ENCODE measurements around the gene PDIA6.
"Not testable (repeated sequence)": the region's sequence is repeated elsewhere in the genome, so short reads cannot be mapped to it uniquely, and the experiment has no call there.

The PDIA6 gene

GRCh38 chr2:10832203-10832936 lies 19.8 kb upstream of the PDIA6 start:
- peak; percentile 82 for DNase-seq

DNA sequence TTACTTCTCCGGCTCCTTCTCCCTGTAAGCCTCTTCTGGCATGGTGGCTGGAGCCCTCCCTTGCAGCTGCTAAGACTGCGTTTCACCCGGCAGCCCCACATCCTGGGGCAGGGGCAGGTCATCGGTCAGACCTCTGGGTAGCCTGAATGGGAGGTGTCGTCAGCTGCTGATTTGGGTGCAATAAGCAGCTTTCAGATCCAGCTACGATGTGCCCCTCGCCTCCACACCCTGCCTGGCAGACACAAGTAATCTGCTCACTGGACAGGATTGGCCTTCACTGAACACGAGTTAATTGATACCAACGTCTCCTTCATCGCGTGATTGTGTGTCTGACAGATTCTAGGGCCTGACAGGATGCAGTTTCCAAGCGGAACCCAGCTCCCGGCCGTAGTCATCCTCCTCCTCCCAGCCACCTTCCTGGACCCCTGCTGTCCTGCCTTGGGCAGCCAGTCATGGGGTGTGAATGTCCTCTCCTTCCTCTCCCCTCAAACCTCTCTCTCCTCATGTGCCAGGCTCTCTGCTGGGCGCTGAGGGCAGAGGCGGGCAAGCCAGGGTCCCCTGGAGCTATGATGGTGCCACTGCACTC lies 18.9 kb upstream of the PDIA6 start:
- DNase-seq: no peak

DNA sequence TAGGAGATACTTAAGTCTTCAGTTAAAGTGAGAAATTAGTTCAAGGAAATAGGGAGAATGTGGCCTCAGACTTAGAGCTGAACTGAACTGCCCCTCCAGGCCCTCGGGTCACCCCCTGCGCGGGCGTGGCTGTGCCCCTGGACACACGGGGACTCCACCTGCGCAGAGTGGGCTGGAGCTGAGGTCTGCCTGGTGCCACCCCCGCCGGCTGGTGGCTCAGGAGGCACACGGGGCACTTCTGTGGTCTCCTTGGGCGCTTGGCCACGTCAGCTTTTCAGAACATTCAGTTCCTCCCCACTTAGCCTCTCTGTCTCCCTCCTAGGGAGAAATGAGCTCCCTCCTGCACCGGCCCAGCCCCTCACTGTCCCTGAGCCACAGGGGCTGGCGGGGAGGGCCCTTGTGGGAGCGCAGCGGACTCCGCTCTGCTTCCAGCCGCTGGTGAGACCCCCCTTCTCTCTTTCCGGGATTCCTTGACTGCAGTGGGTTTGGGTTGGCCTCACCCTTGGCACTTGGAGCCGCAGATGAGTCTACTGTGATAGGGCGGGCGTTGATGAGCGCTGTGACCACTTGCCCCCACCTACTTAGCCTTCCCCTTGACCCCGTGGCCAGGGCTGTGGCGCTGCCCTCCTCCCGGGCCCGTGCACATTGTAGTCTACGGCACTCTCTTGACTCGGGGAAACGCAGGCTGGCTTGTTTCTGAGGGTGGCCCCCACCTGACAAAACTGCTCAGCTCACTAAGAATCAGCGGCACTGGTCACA lies 18.2 kb upstream of the PDIA6 start:
- no peak for DNase-seq

DNA sequence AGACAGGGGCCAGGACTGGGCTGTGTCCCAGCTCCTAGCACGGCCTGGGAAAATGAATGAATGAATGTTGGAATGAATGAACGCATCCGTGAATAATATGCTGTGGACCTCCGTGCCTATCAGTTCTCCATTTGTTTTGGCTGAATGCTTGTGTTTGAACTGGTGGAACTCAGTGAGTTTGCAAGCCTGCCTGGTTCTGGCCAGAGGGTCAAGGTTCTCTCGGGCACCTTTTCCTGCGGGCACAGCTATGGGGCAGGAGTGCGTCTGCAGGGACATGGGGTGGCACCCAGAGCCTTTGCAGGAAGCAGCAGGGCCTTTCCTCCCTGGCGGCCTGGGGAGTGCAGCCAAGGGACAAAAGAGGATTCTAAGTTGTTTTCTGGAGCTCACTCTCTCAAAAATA lies 17.6 kb upstream of the PDIA6 start:
- no peak for DNase-seq

DNA sequence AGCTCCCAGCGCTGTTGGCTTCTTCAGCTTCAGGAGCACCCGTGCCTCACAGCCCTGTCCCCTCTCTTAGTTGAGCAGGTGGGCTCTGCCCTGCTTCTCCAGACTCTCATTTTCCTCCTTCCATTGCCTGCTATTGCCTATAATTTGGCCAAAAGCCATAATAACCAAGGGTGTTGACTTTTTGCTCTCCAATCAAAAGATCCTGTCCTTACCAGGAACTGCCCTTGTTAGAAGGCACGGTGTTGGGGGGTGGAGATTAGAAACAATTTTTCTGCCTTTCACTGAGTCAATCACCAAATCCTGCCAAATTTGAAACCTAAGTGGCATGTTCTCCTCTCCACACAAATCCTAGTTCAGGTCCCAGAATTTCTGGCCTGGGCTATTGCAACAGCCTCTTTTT lies 16.7 kb upstream of the PDIA6 start:
- DNase-seq: no peak

DNA sequence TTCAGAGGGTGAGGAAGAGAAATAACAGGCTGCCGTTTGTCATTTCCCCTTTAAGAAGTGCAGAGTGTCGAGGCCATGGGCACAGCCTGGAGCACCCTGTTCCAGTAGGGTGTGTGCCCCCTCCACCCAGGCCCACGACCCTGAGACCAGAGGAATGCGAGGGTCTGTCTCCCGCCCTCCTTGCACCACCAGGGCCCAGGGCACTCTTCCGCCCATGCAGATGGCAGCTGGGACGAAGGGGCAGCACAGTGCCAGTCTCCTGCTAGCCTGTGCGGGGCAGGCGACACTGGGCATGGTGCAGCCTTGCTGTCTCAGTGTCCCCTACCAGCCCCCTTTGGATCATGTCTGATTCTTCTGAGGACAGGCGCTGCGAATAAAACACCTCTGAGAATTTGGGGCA lies 15.8 kb upstream of the PDIA6 start:
- DNase-seq: no peak

- DNase-seq: no peak
These were observed 14.0 kb upstream of the PDIA6 start for GRCh38 chr2:10826625-10827024.

DNA sequence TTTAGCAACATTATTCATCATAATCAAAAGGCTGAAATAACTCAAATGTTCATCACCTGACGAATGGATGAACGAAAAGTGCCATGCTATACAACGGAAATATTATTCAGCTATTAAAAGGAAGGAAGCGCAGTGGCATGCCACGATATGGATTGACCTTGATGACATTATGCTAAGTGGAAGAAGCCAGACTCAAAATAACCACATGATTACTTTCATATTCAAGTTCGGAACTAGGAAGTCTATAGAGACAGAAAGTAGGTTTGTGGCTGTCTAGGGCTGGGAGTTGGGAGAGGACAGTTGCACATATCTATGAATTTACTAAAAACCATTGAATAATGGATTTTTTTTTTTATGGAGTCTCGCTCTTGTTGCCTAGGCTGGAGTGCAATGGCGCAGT lies 13.4 kb upstream of the PDIA6 start:
- DNase-seq: no peak

- DNase-seq: no peak
These were observed 11.6 kb upstream of the PDIA6 start for GRCh38 chr2:10824191-10824590.

GRCh38 chr2:10820978-10821695 lies 8.6 kb upstream of the PDIA6 start:
- no peak for DNase-seq

DNA sequence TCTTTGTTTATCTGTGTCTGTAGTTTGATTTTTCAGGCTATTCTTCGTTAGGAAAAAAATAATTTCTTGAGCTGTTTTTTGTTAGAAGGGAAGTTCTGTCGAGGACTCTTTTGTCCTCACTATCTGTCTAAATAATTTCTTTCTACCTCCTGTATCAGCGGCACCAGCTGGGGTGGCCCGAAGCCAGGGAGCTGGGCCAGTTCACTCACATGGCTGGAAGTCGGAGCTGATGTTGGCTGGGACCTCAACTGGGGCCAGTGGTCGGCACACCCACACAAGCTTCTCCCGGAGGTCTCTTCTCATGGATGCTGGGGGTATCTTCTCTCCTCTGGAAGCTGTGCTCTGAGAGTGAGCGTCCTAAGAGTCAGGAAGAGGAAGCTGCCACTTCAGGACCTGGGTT lies 8.0 kb upstream of the PDIA6 start:
- no peak for DNase-seq

DNA sequence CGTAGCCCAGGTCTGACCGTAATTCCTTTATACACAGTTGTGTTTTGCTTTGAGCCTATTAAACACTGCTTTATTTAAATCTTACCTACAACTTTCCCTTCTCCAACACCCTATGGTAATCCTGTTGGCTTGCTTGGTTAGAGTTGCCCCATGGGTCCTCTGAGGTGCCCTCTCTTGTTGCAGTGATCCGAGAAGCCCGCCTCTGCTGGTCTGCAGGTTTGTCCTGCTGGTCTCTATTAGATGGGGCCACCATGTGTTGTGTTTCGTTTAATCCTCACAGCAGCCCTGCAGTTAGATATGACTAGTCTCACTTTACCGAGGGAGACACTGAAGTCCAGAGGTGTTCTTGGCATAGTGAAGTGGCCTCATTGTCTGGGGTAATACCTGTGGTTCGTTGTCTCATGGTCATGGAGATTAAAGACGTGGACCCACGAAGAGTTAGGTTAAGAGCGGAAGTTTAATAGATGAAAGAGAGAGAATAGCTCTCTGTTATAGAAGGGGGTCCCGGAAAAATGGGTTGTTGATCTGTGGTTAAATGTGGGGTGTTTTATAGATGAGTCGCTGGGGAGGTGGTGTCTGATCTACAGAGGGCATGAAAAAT lies 7.2 kb upstream of the PDIA6 start:
- DNase-seq: no peak

DNA sequence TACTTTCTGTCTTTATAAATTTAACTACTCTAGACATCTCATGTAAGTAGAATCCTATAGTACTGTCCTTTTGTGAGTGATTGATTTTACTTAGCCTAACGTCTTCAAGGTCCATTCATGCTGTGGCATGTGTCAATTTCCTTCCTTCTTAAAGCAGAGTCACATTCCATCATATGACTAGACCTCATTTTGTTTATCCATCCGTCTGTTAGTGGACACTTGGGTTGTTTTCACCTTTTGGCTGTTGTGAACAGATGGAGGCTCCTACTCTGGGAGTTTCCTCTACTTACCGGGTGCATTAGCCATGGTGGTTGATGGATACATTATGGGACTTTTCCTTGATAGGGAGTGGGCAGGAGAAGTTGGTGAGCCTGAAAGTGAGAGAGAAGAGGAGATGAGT lies 6.4 kb upstream of the PDIA6 start:
- DNase-seq: no peak

DNA sequence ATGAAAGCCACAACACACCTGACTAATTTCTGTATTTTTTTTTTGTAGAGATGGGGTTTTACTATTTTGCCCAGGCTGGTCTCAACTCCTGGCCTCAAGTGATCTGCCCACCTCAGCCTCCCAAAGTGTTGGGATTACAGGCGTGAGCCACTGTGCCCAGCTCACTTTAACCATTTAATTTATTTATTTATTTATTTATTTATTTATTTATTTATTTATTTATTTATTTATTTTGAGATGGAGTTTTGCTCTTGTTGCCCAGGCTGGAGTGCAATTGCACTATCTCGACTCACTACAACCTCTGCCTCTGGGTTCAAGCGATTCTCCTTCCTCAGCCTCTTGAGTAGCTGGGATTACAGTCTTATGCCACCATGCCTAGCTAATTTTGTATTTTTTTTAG lies 5.7 kb upstream of the PDIA6 start:
- not testable (repeated sequence) for DNase-seq

DNA sequence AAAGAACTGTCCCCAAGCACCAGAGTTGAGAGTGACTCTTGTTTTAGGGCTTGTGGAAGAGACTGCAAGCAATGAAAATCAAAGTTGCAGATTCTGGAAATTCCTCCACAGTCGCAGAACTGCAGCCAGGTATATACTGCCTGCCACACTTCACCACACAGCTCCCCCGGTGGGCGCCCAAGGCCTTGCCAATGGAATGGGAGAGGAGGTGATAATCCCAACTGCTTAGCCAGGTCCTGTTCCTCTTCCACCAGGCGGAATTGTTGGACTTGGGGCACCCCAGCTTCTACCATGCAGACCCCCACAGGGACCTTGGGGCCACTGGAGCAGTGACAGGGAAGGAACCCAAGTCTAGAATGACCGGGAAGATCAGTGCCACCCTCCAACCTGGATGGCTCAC lies 4.8 kb upstream of the PDIA6 start:
- no peak for DNase-seq

GRCh38 chr2:10814571-10815331 lies 2.2 kb upstream of the PDIA6 start:
- no peak for DNase-seq

DNA sequence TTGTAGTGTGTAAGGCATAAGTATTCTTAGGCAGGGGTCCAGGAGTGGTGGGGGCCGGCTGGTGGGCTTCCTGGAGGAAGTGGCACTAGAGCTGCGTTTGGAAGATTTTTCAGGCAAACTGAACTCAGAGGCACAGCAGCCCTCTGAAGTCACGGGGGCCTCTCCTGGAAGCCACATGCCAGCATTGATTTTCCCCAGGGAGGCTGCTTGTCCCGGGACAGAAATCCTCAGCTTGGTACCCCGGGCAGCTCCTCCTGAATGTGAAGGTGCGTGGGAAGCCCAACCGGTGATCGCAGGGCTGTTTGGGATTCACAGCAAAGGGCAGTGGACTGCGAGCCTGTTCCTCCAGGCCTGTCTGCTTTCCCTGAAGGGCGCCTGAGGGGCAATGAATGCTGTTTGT lies 1.6 kb upstream of the PDIA6 start:
- DNase-seq: no peak

- not testable (repeated sequence) for DNase-seq
These were observed 866 bp upstream of the PDIA6 start for GRCh38 chr2:10813163-10814138.

- no peak for DNase-seq
These were observed 1.1 kb downstream of the PDIA6 start for GRCh38 chr2:10811517-10811916.

GRCh38 chr2:10810202-10811161 lies 2.1 kb downstream of the PDIA6 start:
- DNase-seq: no peak
